PC-3 (cell line): ENCODE results near the gene SST.

Experiments used
- EZH2 ChIP-seq: fragments of 300-600 bp; sonication (generic); IDR thresholded peaks from one replicate; pipeline ENCODE4 v1.6.1; 2017; ENCODE audit warnings: antibody characterized with exemption, mild to moderate bottlenecking, low read length; ENCODE audit not compliant: unreplicated experiment
- EZH2phosphoT487 ChIP-seq: fragments of 300-600 bp; sonication (generic); IDR thresholded peaks from 2 replicates; pipeline ENCODE4 v1.6.1; 2018; ENCODE audit warnings: mild to moderate bottlenecking, antibody characterized with exemption, low read length, borderline replicate concordance
- TF ChIP-seq, protein P1 (sequence below): fragments of 300-600 bp; sonication (generic); conservative IDR thresholded peaks from 2 replicates; pipeline ENCODE4 v1.5.1; 2017; ENCODE audit warnings: antibody characterized with exemption, low read depth, mild to moderate bottlenecking, low read length

DNA sequence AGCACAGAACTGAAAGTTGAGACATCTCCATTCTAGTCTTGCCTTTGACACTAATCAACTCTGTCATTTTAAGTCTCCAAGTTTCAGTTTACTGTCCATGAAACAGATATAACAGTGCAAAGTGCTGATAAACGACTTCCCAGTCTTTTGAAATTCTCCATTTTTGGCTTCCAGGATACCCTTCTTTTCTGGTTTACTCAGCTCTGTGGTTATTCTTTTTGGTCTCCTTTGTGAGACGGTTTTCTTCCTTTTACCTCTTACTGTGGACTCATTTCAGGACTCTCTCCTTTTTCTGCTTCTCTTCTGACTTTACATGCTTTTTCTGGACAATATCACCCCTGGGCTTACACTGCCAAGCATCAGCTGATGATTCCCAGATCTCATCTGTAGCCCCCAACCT is 18.9 kb downstream of the SST start:
- TF ChIP-seq, protein P1, sequence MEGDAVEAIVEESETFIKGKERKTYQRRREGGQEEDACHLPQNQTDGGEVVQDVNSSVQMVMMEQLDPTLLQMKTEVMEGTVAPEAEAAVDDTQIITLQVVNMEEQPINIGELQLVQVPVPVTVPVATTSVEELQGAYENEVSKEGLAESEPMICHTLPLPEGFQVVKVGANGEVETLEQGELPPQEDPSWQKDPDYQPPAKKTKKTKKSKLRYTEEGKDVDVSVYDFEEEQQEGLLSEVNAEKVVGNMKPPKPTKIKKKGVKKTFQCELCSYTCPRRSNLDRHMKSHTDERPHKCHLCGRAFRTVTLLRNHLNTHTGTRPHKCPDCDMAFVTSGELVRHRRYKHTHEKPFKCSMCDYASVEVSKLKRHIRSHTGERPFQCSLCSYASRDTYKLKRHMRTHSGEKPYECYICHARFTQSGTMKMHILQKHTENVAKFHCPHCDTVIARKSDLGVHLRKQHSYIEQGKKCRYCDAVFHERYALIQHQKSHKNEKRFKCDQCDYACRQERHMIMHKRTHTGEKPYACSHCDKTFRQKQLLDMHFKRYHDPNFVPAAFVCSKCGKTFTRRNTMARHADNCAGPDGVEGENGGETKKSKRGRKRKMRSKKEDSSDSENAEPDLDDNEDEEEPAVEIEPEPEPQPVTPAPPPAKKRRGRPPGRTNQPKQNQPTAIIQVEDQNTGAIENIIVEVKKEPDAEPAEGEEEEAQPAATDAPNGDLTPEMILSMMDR = no peak
- no peak for TF ChIP-seq EZH2phosphoT487
- TF ChIP-seq EZH2 = no peak
